DMS79 treated with DMSO at 0.1 percent for 48 hours (cell line): ENCODE data around the gene DNAJC3.
A peak's percentile ranks its signal among the peaks of the same experiment; 100 is the strongest.
"Not testable (repeated sequence)": the region's sequence is repeated elsewhere in the genome, so short reads cannot be mapped to it uniquely, and the experiment has no call there.

ENCODE experiments used
- DNase-seq: peaks from one replicate; lab custom pipeline; 2025; lab: John Stamatoyannopoulos, UW

DNAJC3 gene

DNA sequence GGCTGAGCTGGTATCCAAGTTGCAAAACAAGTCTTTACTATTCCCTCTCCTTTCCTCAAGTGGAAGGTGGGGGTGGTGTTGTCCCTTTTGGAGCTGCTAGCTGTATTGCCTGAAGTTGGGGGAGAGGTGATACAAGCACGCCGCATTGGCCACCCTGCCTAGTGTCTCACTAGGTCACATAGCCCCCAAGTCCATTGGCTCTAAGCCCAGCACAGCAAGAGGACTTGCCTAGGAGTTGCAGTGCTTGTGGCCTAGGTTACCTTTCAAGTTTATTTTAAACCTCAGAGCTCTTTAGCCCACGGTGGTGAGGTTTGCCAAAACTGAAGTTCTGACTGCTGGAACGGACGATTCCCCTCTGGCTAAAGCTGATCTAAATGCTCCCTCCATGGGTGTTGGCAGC is 5.3 kb upstream of the DNAJC3 start:
- no peak for DNase-seq

DNA sequence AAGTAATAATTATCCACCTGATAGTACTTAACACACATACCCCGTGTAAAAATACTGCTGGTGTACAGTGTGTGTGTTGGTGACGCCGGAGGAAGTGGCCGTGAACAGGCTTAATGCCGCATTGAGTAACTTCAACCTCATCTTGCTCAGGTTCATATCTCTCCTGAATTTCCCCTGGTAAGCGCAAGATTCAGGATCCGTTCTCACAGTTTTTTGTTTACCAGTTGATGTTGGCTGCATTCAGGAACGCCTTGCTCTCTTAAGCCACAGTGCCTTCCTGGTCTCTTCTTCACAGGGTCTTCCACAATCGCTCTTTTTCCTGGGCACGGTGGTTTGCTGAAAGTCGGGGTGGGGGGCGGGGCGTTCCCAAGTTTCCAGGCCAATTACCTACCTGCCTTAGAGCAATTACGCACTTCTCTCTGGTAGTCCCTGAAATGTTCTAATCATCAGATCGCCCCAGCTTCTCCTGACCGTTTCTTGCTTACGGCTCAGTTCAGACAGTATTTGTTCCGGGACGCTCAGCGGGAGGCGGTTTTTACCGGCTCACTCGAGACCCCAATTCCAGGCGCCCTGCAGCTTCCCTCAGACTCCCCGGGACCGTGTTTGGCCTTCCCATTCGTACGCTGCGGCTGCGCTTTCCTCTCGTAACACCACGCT is 706 bp upstream of the DNAJC3 start:
- DNase-seq, result peak; percentile 95

DNA sequence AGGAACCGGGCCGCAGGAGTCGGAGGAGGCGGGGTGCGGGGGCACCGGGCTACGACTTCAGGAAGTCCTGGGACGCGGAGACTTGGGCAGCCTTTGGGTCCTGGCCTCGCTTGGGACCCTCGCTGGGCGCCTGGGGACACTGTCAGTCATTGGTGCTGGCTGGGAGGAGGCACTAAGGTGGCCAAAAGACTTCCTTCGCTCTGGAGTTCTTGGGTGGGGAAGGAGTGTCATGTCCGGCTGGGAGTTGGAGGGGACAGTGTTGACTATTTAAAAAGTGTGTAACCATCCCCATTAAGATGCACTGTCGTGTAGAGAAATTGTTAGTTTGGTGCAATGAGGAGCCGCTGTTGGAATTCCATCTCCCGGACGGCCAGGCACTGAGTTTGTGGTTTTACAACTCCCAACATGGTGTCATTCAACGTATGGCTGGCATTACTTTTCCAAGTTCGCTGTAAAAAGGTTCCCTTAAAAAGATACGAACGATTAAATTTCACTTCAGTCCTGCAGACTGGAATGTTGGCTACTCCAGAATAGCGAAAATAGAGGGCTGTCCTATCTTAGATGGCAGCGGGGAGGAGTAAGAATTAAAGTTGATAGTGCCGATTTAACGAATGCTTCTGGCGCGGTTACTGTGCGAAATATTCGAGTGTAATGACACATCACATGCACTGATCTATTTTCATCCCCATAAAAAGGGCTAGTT is 776 bp downstream of the DNAJC3 start:
- peak; percentile 21 for DNase-seq

DNA sequence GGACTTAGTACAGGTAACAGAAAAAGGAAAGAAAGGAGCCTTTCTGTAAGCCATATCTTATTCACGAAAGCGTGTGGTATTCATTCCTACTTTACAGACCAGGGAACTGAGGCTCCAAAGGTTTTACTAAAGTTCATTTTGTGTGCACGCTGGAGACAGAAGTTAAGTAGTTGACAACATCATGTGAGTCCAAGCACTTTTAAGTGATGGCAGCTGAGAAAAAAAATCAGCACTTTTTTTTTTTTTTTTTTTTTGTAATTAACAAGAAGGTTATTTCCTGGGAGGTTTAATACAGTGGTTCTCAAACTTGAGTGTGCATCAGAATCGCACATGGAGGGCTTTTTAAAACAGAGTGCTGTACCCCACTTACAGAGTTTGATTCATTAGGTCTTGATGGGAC is 2.0 kb downstream of the DNAJC3 start:
- DNase-seq, result no peak

GRCh38 chr13:95679722-95680121 is 2.8 kb downstream of the DNAJC3 start:
- no peak for DNase-seq

- no peak for DNase-seq
Observed at GRCh38 chr13:95684418-95684817, 7.5 kb downstream of the DNAJC3 start.

- DNase-seq, result not testable (repeated sequence)
Observed at GRCh38 chr13:95684960-95685359, 8.0 kb downstream of the DNAJC3 start.

DNA sequence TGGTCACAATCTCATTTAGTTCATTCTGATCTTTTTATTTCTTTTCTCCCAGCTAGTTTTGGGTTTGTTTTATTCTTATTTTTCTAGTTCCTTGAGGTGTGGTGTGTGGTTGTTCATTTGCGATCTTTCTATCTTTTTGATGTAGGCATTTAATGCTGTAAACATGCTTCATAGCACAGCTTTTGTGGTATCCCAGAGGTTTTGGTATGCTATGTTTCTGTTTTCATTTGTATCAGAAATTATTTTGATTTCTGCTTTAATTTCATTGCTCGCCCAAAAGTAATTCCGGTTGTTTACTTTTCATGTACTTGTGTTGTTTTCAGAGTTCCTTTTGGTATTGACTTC is 12.6 kb downstream of the DNAJC3 start:
- no peak for DNase-seq

DNA sequence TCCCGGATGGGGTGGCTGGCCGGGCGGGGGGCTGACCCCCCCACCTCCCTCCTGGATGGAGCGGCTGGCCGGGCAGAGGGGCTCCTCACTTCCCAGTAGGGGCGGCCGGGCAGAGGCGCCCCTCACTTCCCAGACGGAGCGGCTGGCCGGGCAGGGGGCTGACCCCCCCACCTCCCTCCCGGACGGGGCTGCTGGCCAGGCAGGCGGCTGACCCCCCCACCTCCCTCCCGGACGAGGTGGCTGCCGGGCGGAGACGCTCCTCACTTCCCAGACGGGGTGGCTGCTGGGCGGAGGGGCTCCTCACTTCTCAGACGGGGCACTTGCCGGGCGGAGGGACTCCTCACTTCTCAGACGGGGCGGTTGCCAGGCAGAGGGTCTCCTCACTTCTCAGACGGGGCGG is 14.0 kb downstream of the DNAJC3 start:
- not testable (repeated sequence) for DNase-seq

DNA sequence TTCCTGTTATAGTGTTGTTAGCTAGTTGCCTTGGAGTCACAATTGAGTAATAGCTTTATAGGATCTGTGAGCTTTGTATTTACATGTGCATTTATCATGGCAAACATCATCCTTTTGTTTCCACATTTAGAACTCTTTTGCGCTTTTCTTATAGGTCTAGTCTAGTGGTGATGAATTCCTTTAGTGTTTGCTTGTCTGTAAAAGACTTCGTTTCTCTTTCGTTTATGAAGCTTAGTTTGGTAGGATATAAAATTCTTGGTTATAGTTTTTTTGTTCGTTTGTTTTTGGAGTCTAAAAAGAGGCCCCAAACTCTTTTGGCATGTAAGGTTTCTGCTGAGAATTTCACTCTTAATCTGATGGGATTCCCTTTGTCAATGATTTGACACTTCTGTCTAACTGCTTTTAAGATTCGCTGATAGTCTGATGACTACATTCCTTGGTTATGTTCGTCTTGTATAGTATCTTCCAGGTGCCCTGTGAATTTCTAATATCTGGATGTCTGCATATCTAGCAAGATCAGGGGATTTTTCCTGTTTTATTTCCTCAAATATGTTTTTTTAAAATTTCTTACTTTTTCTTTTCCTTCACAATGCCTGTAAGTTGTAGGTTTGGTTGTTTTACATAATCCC is 20.2 kb downstream of the DNAJC3 start:
- no peak for DNase-seq

GRCh38 chr13:95698047-95698749 is 21.3 kb downstream of the DNAJC3 start:
- DNase-seq, result no peak

GRCh38 chr13:95703576-95703975 is 26.6 kb downstream of the DNAJC3 start:
- DNase-seq, result no peak

- DNase-seq, result no peak
Observed at GRCh38 chr13:95704510-95704909, 27.6 kb downstream of the DNAJC3 start.

DNA sequence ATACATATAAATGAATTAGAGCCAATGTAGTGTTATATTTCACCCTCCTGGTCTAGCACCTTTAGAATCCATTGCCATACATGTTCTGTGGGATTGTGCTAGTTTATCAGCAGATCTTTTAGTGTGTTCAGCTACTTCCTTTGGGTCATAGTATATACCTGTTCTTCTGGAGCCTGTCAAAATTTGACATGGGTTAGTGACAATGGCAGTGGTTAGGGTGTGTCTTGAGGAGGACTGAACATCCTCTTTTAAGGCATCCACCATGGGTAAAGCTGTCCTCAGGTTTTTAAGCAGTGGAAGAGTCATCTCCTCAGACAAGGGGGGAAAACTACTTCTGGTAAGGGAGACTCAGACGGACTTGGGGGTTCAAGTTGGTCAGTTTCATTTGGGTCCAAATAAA is 29.4 kb downstream of the DNAJC3 start:
- no peak for DNase-seq

DNA sequence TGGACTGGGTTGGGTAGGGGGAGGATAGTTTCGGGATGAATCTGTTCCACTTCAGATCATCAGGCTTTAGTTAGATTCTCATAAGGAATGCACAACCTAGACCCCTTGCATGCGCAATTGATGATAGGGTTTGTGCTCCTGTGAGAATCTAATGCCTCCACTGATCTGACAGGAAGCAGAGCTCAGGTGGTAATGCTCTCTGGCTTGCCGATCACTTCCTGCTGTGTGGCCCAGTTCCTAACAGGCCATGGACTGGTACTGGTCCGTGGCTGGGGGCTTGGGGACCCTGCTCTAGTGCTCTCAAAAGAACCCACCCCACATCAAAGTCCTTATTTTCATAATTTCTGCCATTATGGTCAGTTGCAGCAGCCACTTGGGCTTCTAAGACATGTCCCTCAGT is 30.1 kb downstream of the DNAJC3 start:
- no peak for DNase-seq

DNA sequence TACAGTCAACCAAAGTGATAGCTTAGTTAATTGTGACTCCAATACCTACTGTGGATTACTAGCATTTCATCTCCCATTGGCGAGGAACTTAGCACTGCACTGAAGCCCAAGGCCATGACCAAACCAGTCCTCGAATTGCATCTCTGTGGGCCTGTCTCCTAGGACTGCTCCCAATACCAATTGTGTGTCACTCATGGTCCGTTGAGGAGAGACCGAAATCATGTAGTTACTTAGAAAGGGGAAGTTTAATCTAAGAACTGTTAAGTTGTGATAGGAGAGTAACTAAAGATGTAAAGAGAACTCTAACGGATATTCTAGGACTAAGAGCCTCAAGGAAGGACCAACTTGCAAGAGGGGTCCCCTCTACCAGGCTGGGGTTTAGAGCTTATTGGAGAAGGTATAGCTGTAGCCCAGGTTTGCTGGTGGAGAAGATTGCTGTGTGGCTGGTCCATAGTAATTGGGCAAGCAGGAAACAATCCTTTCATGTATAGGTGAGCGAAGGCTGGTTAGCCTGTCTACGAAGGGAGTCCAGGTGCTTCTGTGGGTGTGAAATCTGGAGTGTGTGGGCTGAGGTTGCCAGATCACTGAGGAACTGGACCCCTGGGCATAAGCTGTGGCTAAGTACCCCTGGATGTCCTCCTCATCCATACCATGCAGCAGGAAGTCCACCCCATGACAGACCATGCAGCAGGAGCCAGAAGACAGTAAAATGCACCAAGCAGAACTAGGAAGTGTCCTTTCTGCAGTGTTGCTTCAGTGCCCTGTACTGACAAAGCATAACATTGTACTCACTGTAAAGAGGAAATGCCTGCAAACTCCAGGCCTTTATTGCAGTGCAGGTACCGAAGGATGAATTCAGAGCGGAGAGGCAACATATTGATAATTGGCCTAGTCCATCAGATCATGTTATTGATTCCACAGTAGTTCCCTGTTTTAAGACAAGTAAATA is 30.8 kb downstream of the DNAJC3 start:
- no peak for DNase-seq

GRCh38 chr13:95708391-95708774 is 31.4 kb downstream of the DNAJC3 start:
- no peak for DNase-seq

- no peak for DNase-seq
Observed at GRCh38 chr13:95708811-95709500, 32.0 kb downstream of the DNAJC3 start.

GRCh38 chr13:95710313-95710712 is 33.4 kb downstream of the DNAJC3 start:
- no peak for DNase-seq

- not testable (repeated sequence) for DNase-seq
Observed at GRCh38 chr13:95712846-95713245, 35.9 kb downstream of the DNAJC3 start.

DNA sequence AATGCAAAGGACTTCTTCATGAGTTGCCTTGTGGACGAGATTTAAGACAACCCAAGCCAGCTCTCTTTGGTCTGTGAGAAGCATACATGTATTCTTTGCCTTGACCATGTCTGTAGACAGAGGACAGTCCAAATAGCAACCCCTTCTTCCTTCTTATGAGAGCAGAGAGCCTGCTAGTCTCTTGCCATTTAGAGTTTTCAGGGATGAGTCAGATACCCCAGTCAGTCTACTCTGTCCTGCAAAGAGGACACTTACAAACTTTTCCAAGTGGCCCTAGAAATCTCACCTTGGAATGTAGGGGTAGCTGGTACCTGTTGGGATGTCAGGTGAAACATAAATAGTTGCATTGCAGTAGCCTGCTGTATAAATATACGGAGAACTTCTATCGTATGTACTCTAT is 36.7 kb downstream of the DNAJC3 start:
- no peak for DNase-seq
